K562 (cell line): ENCODE results near the gene IFI6. TPM values are rescaled to one million over a fixed set of nuclear protein-coding genes. Genes with fewer than 3 reads are reported as not detected.

ENCODE experiments used
- IRF2 ChIP-seq: sonication (generic); formaldehyde crosslinking; IDR thresholded peaks from 2 replicates; pipeline ENCODE4 v1.8.1; 2022; ENCODE audit warnings: mild to moderate bottlenecking, missing genetic modification reagents
- KDM2B ChIP-seq: fragments of 250-450 bp; sonication (Bioruptor Pico); IDR thresholded peaks from 2 replicates; pipeline ENCODE4 v1.8.0; 2021; ENCODE audit warnings: mild to moderate bottlenecking, moderate library complexity
- MTA3 ChIP-seq: fragments of 450-650 bp; formaldehyde crosslinking; IDR thresholded peaks from 2 replicates; pipeline ENCODE4 v1.6.1; 2017; ENCODE audit warnings: mild to moderate bottlenecking, borderline replicate concordance
- NCOA6 ChIP-seq: fragments of 450-650 bp; IDR thresholded peaks from 2 replicates; pipeline ENCODE4 v1.6.1; 2017; ENCODE audit warnings: mild to moderate bottlenecking
- NCOR1 ChIP-seq: fragments of 450-650 bp; IDR thresholded peaks from 2 replicates; pipeline ENCODE4 v1.6.1; 2016; ENCODE audit warnings: mild to moderate bottlenecking, moderate library complexity
- SRSF9 ChIP-seq: fragments of 200-400 bp; formaldehyde crosslinking; IDR thresholded peaks from 2 replicates; pipeline ENCODE4 v1.6.1; 2017; ENCODE audit warnings: low read depth, low read length, borderline replicate concordance
- TFAP4 ChIP-seq: sonication (generic); formaldehyde crosslinking; IDR thresholded peaks from 2 replicates; pipeline ENCODE4 v1.8.0; 2022; ENCODE audit warnings: missing genetic modification reagents, mild to moderate bottlenecking, moderate library complexity, borderline replicate concordance
- THAP7 ChIP-seq: fragments of 250-450 bp; sonication (Bioruptor Pico); IDR thresholded peaks from 2 replicates; pipeline ENCODE4 v1.5.0; 2021
- YY1 ChIP-seq, 3 experiments: IDR thresholded peaks; 2 replicates each; pipeline ENCODE4 v1.6.1; 2011; ENCODE audit warnings: low read length in 2 of 3, mild to moderate bottlenecking in 2 of 3, moderate library complexity in 2 of 3, borderline replicate concordance in 1 of 3, control low read depth in 1 of 3, low read depth in 1 of 3; ENCODE audit not compliant: insufficient read depth in 3 of 3, insufficient replicate concordance in 2 of 3, control insufficient read depth in 1 of 3, insufficient read length in 1 of 3; ENCODE audit errors: extremely low read depth in 1 of 3
- ZBTB40 ChIP-seq, 2 experiments: fragments of 450-650 bp in 1 of 2; sonication (generic) in 1 of 2; formaldehyde crosslinking in 1 of 2; IDR thresholded peaks; 2 replicates each; pipeline versions ENCODE4 v1.7.1 to v1.9.0; 2016 to 2022; ENCODE audit warnings: inconsistent platforms in 1 of 2, mild to moderate bottlenecking in 1 of 2, missing genetic modification reagents in 1 of 2
- polyA plus RNA-seq, 8 experiments: library from polyadenylated mRNA; depleted of rRNA in 4 of 8; stranded (reverse) in 5 of 8; unstranded in 3 of 8; fragments of >200 nt; fragmentation: Nextera tagmentation in 2 of 8; fragmentation: Illumina TruSeq in 1 of 8; extraction: Ambion mirVana in 2 of 8; extraction: Trizol in 1 of 8; gene quantifications; 2 replicates each; pipeline versions ENCODE4 v1.2.1 to v1.2.3, GENCODE V29; 2011 to 2014; ENCODE audit warnings: inconsistent platforms in 1 of 8, missing spikeins in 1 of 8
- total RNA-seq, 7 experiments: library from RNA; depleted of rRNA in 6 of 7; stranded (reverse); fragments of >200 nt in 6 of 7; fragmentation: Illumina TruSeq in 2 of 7; extraction: Trizol in 2 of 7; gene quantifications; 2 replicates each; pipeline versions ENCODE4 v1.2.1 to v1.2.3, GENCODE V29; 2011 to 2021; ENCODE audit warnings: low replicate concordance in 1 of 7

IFI6 gene
- total and polyA plus RNA-seq, 9 of the 15 experiments (the other 6 are each of a cell fraction or from before 2014, with no cell fraction given): 0.17 to 4.5 (median 2.2) TPM

- TF ChIP-seq NCOA6 (peak; percentile 83), KDM2B (CRISPR knock-in tag) (no peak), MTA3 (0 out of 2 replicates have a peak, but pooled peaks have one; percentile 27), TFAP4 (peak; percentile 56; the same call in 1 of the 2 replicates), IRF2 (no peak), SRSF9 (no peak), ZBTB40 (IDR thresholded peaks at IDR 0.05) (no peak), ZBTB40 (CRISPR knock-in tag; IDR thresholded peaks at IDR 0.05) (no peak), YY1 (IDR thresholded peaks at IDR 0.05; ENCODE audit: borderline replicate concordance in 1 of 3, control insufficient read depth in 1 of 3, extremely low read depth in 1 of 3, insufficient read depth in 3 of 3, insufficient read length in 1 of 3, insufficient replicate concordance in 2 of 3, low read depth in 1 of 3, low read length in 2 of 3) (peak in 2 of 3 experiments; percentile 75 to 84), NCOR1 (no peak), THAP7 (CRISPR knock-in tag) (no peak)
These were observed 12.3 kb downstream of the IFI6 start (continued) for GRCh38 chr1:27659497-27660299.
